ENCODE data around the gene PRB2. TPM values are rescaled to one million over a fixed set of nuclear protein-coding genes. Genes with fewer than 3 reads are reported as not detected.
A peak's percentile ranks its signal among the peaks of the same experiment; 100 is the strongest.

Gene PRB2
- total and polyA plus RNA-seq, 3 donors from 2014 or later = 0.62 to 1.3 TPM; not detected in 1

- DNase-seq = peak; percentile 19
- Histone ChIP-seq H3K4me1 (no peaks in the 10 kb centered on the region), H3K9me3 (no peaks in the 10 kb centered on the region), H3K4me3 (no peak overlapping the region), H3K36me3 (ENCODE audit: low read depth, missing control alignments) (no peaks in the 10 kb centered on the region), H3K27ac (no peak overlapping the region), H3K27me3 (no peaks in the 10 kb centered on the region)
- intact Hi-C loops (cut with DNase I; ENCODE audit: low total_unique reads) = no loop called here
- no peak for TF ChIP-seq CTCF (IDR thresholded peaks at IDR 0.05)
- no peak for TF ChIP-seq POLR2A (IDR thresholded peaks at IDR 0.05)
- WGBS, 2 donors = 70 to 77% methylated on average over 9 of the region's 9 CpGs
Measured at GRCh38 chr12:11348439-11348838, 46.9 kb downstream of the PRB2 start.

- no peak for DNase-seq
- no peaks in the 10 kb centered on the region for H3K4me1 ChIP-seq
- TF ChIP-seq CTCF (IDR thresholded peaks at IDR 0.05) = peak in 2 of 3 experiments; percentile 24 to 29
- TF ChIP-seq POLR2A (IDR thresholded peaks at IDR 0.05) = no peak
- no peak overlapping the region for H3K4me3 ChIP-seq
- no peaks in the 10 kb centered on the region for H3K9me3 ChIP-seq
- intact Hi-C loops (cut with DNase I; ENCODE audit: low total_unique reads) = no loop called here
- 60 to 69% methylated on average over 6 of the region's 6 CpGs for WGBS, 2 donors
- H3K36me3 ChIP-seq (ENCODE audit: low read depth, missing control alignments) = no peaks in the 10 kb centered on the region
- H3K27ac ChIP-seq = no peak overlapping the region
- H3K27me3 ChIP-seq = no peaks in the 10 kb centered on the region
Measured at GRCh38 chr12:11347810-11348209, 47.6 kb downstream of the PRB2 start.

- Histone ChIP-seq H3K27me3 (no peaks in the 10 kb centered on the region), H3K4me3 (no peak overlapping the region), H3K36me3 (ENCODE audit: low read depth, missing control alignments) (no peaks in the 10 kb centered on the region), H3K4me1 (no peaks in the 10 kb centered on the region), H3K9me3 (no peaks in the 10 kb centered on the region), H3K27ac (no peak overlapping the region)
- intact Hi-C loops (cut with DNase I; ENCODE audit: low total_unique reads) = no loop called here
- WGBS, 2 donors = 76 to 78% methylated on average over 2 of the region's 2 CpGs
- DNase-seq = no peak
- TF ChIP-seq CTCF (IDR thresholded peaks at IDR 0.05) = no peak
Measured at GRCh38 chr12:11344500-11344899, 50.9 kb downstream of the PRB2 start.

Other genes starting within 250 kb of the PRB2 start
- gene SMIM10L1, start 224.4 kb downstream of the PRB2 start, total RNA-seq = 10 to 100 TPM in 1 of 2 donors, 1 to 10 TPM in 1; 7.6 to 11.0 TPM
- gene SMIM10L1, start 224.4 kb downstream of the PRB2 start, polyA plus RNA-seq (ENCODE audit: insufficient read depth, low read depth, low replicate concordance) = 4.4 TPM
- gene TAS2R42, start 208.6 kb downstream of the PRB2 start, total RNA-seq = under 1 TPM in 1 of 2 donors, not detected in 1; 0.71 TPM
- gene TAS2R42, start 208.6 kb downstream of the PRB2 start, polyA plus RNA-seq (ENCODE audit: insufficient read depth, low read depth, low replicate concordance) = not detected
- gene PRB3, start 125.9 kb downstream of the PRB2 start, total RNA-seq = under 1 TPM in 1 of 2 donors, not detected in 1; 0.39 TPM
- gene PRB3, start 125.9 kb downstream of the PRB2 start, polyA plus RNA-seq (ENCODE audit: insufficient read depth, low read depth, low replicate concordance) = 0.82 TPM
- not detected for gene PRB4, start 85.1 kb downstream of the PRB2 start, total RNA-seq
- gene PRB4, start 85.1 kb downstream of the PRB2 start, polyA plus RNA-seq (ENCODE audit: insufficient read depth, low read depth, low replicate concordance) = not detected

Data from testis (tissue), 3 donors.